ENCODE results near the gene ANK3. TPM values are rescaled to one million over a fixed set of nuclear protein-coding genes. Genes with fewer than 3 reads are reported as not detected.

The ANK3 gene
- total RNA-seq, 2 experiments from 2014 or later = 60.5 to 61.9 TPM

DNA sequence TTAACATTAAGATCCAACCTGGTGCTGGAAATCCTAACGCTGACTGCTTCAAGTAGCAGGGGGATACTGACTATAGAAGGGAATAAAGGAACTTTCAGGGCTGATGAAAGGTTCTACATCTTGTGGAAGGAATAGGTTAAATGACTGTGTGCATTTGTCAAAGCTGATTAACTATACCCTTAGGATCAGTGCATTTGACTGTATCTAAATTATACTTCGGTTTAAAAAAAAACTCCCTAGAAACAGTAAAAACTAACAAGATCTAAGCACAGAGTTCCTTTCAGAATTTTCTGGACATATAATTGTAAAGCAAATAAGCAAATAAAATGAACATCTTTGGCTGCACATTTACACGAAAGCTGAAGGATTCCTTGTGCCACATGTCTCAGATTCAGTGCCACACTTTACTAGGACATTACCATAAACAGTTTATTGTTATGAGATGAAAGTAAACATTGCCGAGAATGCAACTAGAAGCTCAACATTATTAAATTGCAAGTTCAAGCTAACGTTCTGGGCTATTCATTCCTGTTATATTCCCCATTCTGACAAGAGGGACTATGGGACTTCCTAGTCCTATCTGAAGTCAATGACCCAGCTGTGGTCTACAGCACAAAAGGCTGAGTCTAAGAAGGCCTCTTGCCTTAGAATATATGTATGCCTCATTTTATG, 20.7 kb downstream of the ANK3 start:
- H3K4me1 Mint-ChIP-seq (ENCODE audit: low read depth) = peaks cover 8% of the 10 kb centered on the region
- DNase-seq (no peak), ATAC-seq (ENCODE audit: poor library complexity) (no peak)
- no peaks in the 10 kb centered on the region for H3K36me3 Mint-ChIP-seq (ENCODE audit: low read depth)
- no peak overlapping the region for H3K4me3 Mint-ChIP-seq
- no peaks in the 10 kb centered on the region for H3K27me3 Mint-ChIP-seq
- intact Hi-C loops (cut with DNase I, micrococcal nuclease) = no loop called here
- H3K4me3 ChIP-seq (ENCODE audit: low read length) = no peak overlapping the region
- H3K36me3 ChIP-seq (ENCODE audit: insufficient read depth, low read length) = no peaks in the 10 kb centered on the region
- no peaks in the 10 kb centered on the region for H3K9me3 Mint-ChIP-seq
- CTCF ChIA-PET = no interaction called here
- TF ChIP-seq, protein P1, sequence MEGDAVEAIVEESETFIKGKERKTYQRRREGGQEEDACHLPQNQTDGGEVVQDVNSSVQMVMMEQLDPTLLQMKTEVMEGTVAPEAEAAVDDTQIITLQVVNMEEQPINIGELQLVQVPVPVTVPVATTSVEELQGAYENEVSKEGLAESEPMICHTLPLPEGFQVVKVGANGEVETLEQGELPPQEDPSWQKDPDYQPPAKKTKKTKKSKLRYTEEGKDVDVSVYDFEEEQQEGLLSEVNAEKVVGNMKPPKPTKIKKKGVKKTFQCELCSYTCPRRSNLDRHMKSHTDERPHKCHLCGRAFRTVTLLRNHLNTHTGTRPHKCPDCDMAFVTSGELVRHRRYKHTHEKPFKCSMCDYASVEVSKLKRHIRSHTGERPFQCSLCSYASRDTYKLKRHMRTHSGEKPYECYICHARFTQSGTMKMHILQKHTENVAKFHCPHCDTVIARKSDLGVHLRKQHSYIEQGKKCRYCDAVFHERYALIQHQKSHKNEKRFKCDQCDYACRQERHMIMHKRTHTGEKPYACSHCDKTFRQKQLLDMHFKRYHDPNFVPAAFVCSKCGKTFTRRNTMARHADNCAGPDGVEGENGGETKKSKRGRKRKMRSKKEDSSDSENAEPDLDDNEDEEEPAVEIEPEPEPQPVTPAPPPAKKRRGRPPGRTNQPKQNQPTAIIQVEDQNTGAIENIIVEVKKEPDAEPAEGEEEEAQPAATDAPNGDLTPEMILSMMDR (IDR thresholded peaks at IDR 0.05) = no peak
- H3K9me3 ChIP-seq (ENCODE audit: control insufficient read depth in 1 of 2, insufficient read depth in 1 of 2, low read length in 2 of 2) = no peaks in the 10 kb centered on the region
- no peaks in the 10 kb centered on the region for H3K4me1 ChIP-seq (ENCODE audit: insufficient read depth, low read length)
- H3K27ac ChIP-seq (ENCODE audit: low read depth in 1 of 2, low read length in 2 of 2) = no peak overlapping the region
- no peak overlapping the region for H3K27ac Mint-ChIP-seq
- H3K27me3 ChIP-seq (ENCODE audit: control insufficient read depth in 1 of 2, insufficient read depth in 2 of 2, low read length in 2 of 2) = no peaks in the 10 kb centered on the region
- POLR2A ChIA-PET = interaction anchor here (0.6 kb wide), 1 partner anchor 27 kb away, joined by 3 read pairs; no protein-coding TSS in a partner anchor

DNA sequence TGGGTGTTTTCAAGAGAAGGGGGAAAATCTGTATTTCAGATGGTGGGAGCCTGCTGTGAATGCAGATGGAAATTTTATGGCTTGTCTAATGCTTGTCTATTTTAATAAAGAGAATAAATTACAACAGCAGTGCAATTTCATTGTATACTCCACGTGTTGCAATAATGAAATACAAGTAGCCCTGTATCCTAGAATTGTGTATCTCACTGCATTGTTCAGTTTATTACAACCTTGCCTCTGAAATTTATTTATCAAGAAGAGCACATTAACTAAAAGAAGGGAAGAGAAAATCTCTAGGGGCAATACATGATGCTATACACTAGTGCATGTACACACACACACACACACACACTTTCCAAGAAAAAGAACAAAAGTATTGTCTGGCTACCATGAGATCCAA, 21.8 kb downstream of the ANK3 start:
- H3K36me3 ChIP-seq (ENCODE audit: insufficient read depth, low read length) = no peaks in the 10 kb centered on the region
- no peak overlapping the region for H3K4me3 ChIP-seq (ENCODE audit: low read length)
- Mint-ChIP-seq H3K4me3 (no peak overlapping the region), H3K36me3 (ENCODE audit: low read depth) (no peaks in the 10 kb centered on the region), H3K27me3 (no peaks in the 10 kb centered on the region), H3K27ac (no peak overlapping the region), H3K4me1 (ENCODE audit: low read depth) (peaks cover 8% of the 10 kb centered on the region), H3K9me3 (no peaks in the 10 kb centered on the region)
- no peaks in the 10 kb centered on the region for H3K9me3 ChIP-seq (ENCODE audit: control insufficient read depth in 1 of 2, insufficient read depth in 1 of 2, low read length in 2 of 2)
- H3K27me3 ChIP-seq (ENCODE audit: control insufficient read depth in 1 of 2, insufficient read depth in 2 of 2, low read length in 2 of 2) = no peaks in the 10 kb centered on the region
- TF ChIP-seq, protein P1 (IDR thresholded peaks at IDR 0.05) = no peak
- CTCF ChIA-PET = no interaction called here
- no peak for ATAC-seq (ENCODE audit: poor library complexity)
- POLR2A ChIA-PET = no interaction called here
- H3K4me1 ChIP-seq (ENCODE audit: insufficient read depth, low read length) = no peaks in the 10 kb centered on the region
- intact Hi-C loops (cut with DNase I, micrococcal nuclease) = no loop called here
- DNase-seq = no peak
- no peak overlapping the region for H3K27ac ChIP-seq (ENCODE audit: low read depth in 1 of 2, low read length in 2 of 2)

DNA sequence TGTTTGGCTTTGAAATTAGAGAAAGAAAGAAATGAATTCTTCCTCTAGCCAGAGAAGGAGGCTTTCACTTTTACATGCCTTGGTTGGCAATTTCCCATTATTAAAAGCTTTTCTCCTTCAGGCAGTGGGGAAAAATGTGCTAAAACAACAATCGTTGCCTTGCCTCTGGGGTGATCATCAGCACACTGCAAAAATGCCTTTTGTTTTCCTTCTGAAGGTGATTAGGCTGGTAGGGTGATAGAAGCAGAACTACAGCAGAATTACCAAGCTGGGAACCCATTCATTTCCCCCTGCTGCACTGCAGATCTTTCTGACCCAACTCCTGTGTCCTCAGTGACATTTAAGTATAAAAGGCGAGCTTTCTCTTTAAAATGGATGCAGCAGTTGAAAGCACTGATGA, 22.2 kb downstream of the ANK3 start:
- H3K36me3 Mint-ChIP-seq (ENCODE audit: low read depth) = no peaks in the 10 kb centered on the region
- intact Hi-C loops (cut with DNase I, micrococcal nuclease) = no loop called here
- H3K27ac Mint-ChIP-seq = no peak overlapping the region
- Histone ChIP-seq H3K27me3 (ENCODE audit: control insufficient read depth in 1 of 2, insufficient read depth in 2 of 2, low read length in 2 of 2) (no peaks in the 10 kb centered on the region), H3K36me3 (ENCODE audit: insufficient read depth, low read length) (no peaks in the 10 kb centered on the region), H3K27ac (ENCODE audit: low read depth in 1 of 2, low read length in 2 of 2) (no peak overlapping the region), H3K4me3 (ENCODE audit: low read length) (no peak overlapping the region), H3K9me3 (ENCODE audit: control insufficient read depth in 1 of 2, insufficient read depth in 1 of 2, low read length in 2 of 2) (no peaks in the 10 kb centered on the region), H3K4me1 (ENCODE audit: insufficient read depth, low read length) (no peaks in the 10 kb centered on the region)
- H3K4me3 Mint-ChIP-seq = no peak overlapping the region
- peaks cover 8% of the 10 kb centered on the region for H3K4me1 Mint-ChIP-seq (ENCODE audit: low read depth)
- POLR2A ChIA-PET = no interaction called here
- H3K27me3 Mint-ChIP-seq = no peaks in the 10 kb centered on the region
- ATAC-seq (ENCODE audit: poor library complexity) = no peak
- no peak for DNase-seq
- TF ChIP-seq, protein P1 (IDR thresholded peaks at IDR 0.05) = no peak
- no peaks in the 10 kb centered on the region for H3K9me3 Mint-ChIP-seq
- CTCF ChIA-PET = no interaction called here
